Activated CD8-positive, alpha-beta memory T cell treated with anti-CD3 and anti-CD28 coated beads for 36 hours (primary cell): ENCODE data around the gene FAM120B. TPM values are rescaled to one million over a fixed set of nuclear protein-coding genes. Genes with fewer than 3 reads are reported as not detected.

ENCODE experiments used
- CTCF ChIA-PET: fragments of 350-600 bp; sonication (Branson Sonifier 250); formaldehyde crosslinking; loops from one replicate; lab custom pipeline; 2021; ENCODE audit warnings: antibody characterized with exemption; lab: Charles Lee
- POLR2A ChIA-PET: fragments of 350-600 bp; sonication (Branson Sonifier 250); formaldehyde crosslinking; loops from one replicate; lab custom pipeline; 2021; ENCODE audit warnings: antibody characterized with exemption; lab: Charles Lee
- total RNA-seq, 2 experiments: library from RNA; stranded (reverse); gene quantifications; one replicate each; pipeline ENCODE4 v1.2.3, GENCODE V29; 2021

The FAM120B gene
- total RNA-seq, 2 experiments from 2014 or later: 17.2 TPM

- ChIA-PET POLR2A (no interaction called here), CTCF (no interaction called here)
Observed at GRCh38 chr6:170444811-170445211, 138.3 kb downstream of the FAM120B start.

GRCh38 chr6:170445487-170445886 lies 138.9 kb downstream of the FAM120B start:
- POLR2A ChIA-PET: no interaction called here
- CTCF ChIA-PET: no interaction called here

- ChIA-PET POLR2A (no interaction called here), CTCF (no interaction called here)
Observed at GRCh38 chr6:170445971-170446370, 139.4 kb downstream of the FAM120B start.

- CTCF ChIA-PET: no interaction called here
- POLR2A ChIA-PET: no interaction called here
Observed at GRCh38 chr6:170446841-170447560, 140.4 kb downstream of the FAM120B start.

- ChIA-PET CTCF (no interaction called here), POLR2A (no interaction called here)
Observed at GRCh38 chr6:170447561-170447930, 141.0 kb downstream of the FAM120B start.

GRCh38 chr6:170448317-170448716 lies 141.8 kb downstream of the FAM120B start:
- ChIA-PET CTCF (no interaction called here), POLR2A (no interaction called here)

GRCh38 chr6:170448751-170449630 lies 142.4 kb downstream of the FAM120B start:
- POLR2A ChIA-PET: no interaction called here
- CTCF ChIA-PET: no interaction called here

- ChIA-PET CTCF (no interaction called here), POLR2A (no interaction called here)
Observed at GRCh38 chr6:170449835-170450753, 143.5 kb downstream of the FAM120B start.

GRCh38 chr6:170450916-170451761 lies 144.6 kb downstream of the FAM120B start:
- ChIA-PET CTCF (no interaction called here), POLR2A (interaction anchor here (0.6 kb wide), 1 partner anchor 1238 kb away, joined by 8 read pairs; no protein-coding TSS in a partner anchor)

GRCh38 chr6:170451762-170452651 lies 145.4 kb downstream of the FAM120B start:
- CTCF ChIA-PET: no interaction called here
- POLR2A ChIA-PET: interaction anchor here (0.6 kb wide), 1 partner anchor 1239 kb away, joined by 8 read pairs; no protein-coding TSS in a partner anchor

- ChIA-PET POLR2A (no interaction called here), CTCF (no interaction called here)
Observed at GRCh38 chr6:170452767-170453545, 146.4 kb downstream of the FAM120B start.

- POLR2A ChIA-PET: no interaction called here
- CTCF ChIA-PET: no interaction called here
Observed at GRCh38 chr6:170453586-170454511, 147.3 kb downstream of the FAM120B start.

- ChIA-PET POLR2A (no interaction called here), CTCF (no interaction called here)
Observed at GRCh38 chr6:170454512-170455285, 148.1 kb downstream of the FAM120B start.

GRCh38 chr6:170455335-170455979 lies 148.9 kb downstream of the FAM120B start:
- CTCF ChIA-PET: no interaction called here
- POLR2A ChIA-PET: no interaction called here

GRCh38 chr6:170456334-170456733 lies 149.8 kb downstream of the FAM120B start:
- ChIA-PET CTCF (no interaction called here), POLR2A (no interaction called here)
